HG02884 (cell line): ENCODE results near the gene AP4B1.

Source experiments
- ATAC-seq: cut with Tn5 transposase; IDR thresholded peaks from one replicate; pipeline ENCODE4 v1.9.1; 2021; ENCODE audit warnings: mild to moderate bottlenecking, moderate library complexity; ENCODE audit not compliant: unreplicated experiment

Gene AP4B1

DNA sequence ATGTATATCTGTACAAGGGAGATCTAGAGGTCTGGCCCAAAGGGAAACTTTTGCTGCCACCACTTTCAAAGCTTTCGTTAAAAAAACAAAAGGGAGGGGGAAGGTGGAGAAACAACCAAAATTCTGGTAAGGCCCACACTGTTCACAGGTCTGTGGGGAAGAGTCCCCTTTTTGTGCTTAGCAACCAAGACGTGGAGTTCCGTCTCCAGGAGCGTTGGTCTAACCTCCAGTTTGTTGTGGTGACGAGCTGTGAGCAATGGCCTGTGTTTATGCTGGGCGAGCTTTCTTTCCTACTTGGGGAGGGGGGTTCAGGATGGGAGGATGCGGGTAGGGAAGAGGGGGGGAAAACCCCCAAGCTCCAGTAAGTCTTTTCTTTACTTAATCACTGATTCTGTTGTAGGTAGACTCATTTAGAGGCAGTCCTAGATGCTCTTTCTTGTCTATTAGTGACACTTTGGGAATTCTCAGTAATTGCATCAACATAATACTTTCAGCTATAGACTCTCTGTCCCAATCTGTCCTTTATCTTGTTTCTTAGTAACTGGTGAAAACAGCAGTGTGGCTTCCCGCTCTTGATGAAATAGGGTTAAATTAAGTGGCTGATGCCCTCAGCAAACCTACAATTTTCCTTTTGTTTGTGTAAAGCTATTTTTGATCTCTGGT, 26.0 kb upstream of the AP4B1 start:
- peak; percentile 17 for ATAC-seq

DNA sequence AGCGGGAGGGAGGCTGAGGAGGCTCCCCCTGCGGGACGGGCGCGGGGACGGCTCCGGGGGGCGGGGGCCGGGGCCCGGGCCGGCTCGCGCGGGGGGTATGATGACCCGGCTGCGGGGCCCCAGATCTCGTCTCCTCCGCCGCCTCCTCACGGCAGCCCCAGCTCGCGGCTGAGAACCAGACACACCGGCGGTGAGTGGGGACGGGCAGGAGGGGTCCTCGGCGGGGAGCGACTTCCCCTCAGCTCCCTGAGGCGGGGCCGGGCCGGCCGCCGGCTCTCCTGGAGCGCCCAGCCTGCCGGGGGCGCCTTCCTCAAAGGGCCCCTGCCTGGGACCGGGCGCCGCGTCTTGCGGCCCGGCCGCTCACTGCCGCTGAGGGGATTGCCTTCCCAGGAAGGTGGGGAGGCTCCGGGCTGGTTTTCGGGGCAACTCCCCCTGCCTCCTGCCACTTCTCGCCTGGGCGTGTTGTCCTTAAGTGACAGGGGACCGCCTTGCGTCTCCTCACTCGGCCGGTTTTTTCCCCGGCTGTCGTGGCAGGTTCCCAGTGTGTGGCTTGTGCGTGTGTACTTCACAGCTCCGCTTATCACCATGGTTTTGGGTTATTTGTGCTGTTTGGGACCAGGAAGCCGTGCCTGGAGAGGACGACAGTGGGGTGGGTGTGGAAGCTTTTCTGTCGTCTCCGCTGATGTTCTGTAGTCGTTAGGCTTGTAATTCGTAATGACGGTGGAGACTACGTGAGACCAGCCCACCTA, 25.3 kb upstream of the AP4B1 start:
- peak; percentile 23 for ATAC-seq

DNA sequence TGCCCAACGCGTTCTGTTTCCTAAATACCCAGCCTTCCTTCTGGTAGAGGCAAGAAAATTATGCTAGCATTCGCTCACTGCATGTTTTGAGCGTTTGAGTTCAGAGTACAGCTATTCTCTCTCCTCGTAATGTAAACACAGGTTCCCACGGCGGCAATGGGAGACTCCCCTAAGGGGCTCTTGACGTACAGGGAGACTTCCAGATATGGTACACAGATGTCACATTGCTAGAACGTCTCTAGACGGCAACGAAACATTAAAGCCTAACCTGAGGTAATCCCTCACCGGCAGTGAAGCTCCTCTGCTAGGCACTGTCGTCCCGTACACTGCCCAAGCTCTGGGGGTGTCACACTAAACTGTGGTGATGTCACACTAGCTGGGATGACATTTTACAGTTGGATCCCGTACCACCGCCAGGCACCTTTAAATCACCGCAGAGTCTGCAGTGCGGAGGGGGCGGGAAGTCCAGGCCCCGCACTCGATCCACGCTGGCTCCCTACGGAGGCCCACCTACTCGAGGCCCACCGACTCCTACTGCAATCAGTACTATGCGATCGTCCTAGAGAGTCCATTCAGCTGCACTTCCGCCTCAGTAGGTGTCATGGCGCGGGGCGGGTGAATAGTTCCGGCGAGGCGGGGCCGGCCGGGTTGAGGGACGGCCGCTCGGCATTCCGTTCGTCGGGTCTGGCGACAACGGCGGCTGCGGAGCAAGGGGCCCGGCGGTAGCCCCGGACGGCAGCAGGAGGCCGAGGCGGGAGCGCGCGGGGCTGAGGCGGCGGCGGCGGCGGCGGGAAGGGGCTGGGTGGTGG, 24.5 kb upstream of the AP4B1 start, which contains the start of gene HIPK1:
Gene HIPK1 (plus strand): TSS at position 384 of the 809 bp plus-strand sequence.
- ATAC-seq = peak; percentile 67

DNA sequence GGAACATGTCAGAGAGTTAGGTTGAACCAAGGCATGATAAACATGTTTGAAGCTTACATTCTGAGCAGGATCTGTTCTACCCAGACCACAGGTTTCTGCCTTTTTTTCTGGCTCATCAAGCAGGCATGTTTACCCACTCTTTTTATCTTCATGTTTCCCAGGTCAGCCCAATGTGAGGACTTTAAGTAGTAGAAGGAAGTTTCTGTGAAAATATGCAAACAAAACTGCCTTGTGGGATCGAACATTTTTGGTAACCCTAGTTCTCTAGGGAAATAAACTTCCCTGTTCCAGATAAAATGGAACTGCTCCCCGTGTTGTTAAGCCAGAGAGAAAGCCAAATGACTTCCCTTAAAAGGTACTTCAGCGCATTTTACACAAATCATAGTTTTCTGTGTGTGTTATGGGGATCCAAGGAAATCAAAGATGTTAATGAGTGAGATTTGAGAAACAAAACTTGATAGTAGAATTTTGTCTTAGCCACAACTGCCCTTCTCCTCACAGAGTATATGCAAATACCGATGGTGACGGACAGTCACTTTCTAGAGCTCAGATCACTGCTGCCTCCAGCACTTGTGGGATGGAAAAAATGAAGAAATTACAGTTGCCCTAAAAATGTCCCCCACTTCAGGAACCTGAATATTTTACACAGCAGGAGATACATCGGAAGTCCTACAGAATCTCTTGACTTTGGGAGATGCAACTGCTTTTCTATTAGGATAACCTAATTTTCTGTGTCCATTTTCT, 23.8 kb upstream of the AP4B1 start:
- ATAC-seq = peak; percentile 24

DNA sequence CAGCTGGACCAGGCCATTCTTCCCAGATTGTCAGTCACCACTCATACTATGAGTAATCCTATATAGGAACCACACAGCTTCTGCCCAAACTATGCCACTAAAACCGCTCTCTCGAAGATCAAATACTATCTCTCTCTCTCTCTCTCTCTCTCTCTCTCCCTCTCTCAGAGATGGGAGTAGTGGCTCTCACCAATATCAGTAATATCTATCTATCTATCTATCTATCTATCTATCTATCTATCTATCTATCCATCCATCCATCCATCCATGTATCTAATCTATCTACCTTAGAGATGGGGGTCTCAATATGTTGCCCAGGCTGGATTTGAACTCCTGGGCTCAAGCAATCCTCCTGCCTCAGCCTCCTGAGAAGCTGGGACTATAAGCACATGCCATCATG, 19.9 kb upstream of the AP4B1 start:
- ATAC-seq = no peak

DNA sequence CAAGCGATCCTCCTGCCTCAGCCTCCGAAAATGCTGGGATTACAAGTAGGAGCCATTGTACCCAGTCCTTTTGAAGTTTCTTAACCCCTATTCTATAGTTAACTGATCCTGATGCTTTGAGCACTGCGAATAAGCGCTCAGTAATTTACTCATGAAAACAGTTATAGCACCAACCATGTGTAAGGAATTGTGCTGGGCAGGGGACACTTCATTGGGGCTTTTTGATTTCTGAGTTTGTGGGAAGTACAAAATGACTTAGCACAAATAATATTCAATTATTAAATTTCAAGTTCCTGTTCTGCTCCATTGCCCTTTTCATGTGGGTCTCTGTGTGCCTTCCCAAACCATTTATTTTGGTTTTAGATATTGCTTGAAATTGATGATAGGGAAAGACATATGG, 18.4 kb upstream of the AP4B1 start:
- ATAC-seq = no peak

DNA sequence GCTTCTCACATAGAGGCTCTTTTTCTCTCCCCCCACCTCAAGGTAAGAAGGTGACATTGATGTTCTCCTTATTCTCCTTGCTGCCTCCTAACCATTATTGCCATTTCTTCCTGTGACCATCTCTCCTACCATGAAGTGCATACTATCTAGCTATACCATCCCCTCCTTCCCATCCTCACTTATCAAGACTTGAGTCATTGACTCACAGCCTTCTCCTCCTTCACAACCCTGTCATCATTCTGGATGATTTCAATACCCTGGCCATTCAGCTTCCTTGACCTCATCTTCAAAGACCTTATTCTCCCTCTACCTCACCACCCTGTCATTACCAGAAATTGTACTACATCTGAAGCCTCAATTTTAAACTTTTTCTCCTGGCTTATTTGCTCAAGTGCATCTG, 13.6 kb upstream of the AP4B1 start:
- ATAC-seq = no peak

DNA sequence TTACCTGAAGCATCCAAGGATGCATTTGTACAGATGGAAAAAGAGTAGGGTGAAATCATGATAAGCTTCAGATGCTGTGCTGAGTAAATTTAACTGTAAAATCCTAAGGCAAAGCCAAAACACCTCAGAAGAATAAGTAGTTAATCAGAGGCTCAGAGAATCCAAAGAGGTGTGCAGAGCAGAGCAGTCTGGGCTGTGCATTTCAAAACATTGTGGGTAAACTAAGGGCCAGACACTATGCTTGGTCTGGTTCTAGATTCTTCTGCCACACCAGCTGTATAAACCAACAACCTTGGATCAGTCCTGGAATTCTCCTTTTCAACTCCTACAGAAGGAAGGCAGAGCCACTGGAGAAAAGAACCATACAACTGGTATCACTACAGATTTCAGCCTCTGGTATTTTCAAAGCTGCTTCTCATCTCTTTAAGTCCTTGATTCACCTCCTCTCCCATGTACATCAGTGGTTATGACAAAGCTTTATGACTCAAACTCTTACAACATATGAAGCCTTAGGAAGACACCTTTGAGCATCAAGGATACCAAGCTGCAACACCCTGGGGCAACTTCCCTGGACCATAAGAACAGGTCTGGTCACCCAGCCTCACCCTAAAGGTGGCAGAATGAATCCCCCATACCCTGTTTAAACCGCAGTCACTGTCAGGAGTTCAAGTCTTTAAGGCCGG, 12.9 kb upstream of the AP4B1 start:
- ATAC-seq = no peak

DNA sequence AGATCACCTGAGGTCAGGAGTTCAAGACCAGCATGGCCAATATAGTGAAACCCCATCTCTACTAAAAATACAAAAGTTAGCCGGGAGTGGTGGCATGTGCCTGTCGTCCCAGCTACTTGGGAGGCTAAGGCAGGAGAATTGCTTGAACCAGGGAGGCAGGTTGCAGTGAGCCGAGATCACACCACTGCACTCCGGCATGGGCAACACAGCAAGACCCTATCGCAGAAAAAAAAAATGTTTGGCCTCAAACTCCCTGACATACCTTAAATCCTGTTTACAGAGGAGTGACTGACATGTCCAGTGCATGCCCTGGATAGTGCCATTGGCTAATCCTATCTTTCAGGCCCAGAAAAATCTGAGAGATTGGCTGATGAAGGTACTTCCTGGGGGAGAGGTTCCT, 12.4 kb upstream of the AP4B1 start:
- ATAC-seq = no peak

DNA sequence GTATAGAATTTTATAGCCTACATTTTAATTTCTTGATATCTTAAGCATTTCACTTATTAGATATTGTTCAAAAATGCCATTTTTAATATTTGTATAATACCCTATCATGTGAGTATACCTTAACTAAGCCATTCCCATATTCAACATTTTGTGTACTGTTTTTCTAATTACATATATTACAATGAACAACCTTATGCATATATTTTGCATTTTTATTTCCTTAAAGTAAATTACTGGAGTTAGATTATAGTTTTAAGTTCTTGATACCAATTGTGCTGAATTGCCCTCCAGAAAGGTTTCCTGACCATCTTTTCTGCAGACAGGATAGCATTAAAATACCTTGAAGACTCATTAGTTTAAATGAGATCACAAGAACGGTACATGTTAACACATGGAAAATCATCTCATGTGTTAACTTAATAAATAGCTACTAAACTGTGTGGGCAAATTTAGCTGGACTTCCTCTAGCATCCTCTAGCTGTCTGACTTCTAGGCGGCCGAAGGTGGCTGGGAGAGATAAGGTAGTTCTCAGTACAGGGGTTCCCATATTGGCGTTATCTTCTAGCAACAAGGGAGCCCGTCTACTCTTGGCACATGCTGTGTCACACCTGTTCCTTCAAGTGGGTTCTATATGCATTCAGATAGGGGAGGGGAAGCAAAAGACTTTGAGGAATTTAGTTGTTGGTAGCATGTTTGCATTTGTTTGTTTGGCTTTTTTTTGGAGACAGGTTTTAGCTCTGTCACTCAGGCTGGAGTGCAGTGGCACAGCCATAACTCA, 9.5 kb upstream of the AP4B1 start:
- no peak for ATAC-seq

DNA sequence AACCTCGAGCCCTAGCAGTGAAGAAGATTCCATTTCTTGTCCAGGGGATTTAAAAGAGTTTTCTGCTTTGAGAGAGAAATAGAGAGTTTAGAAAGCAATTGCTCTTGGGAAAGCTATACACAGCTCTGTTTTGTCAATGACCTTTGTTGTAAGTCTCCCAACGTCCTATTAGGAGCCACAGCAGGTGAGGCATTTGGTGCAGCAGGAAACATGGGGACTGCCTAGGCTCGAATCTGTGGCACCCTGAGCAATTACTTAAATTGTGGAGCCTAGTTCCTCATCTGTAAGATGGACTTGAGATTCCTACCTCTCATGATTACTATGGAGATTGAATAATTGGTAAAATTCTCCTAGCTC, 8.7 kb upstream of the AP4B1 start:
- no peak for ATAC-seq

DNA sequence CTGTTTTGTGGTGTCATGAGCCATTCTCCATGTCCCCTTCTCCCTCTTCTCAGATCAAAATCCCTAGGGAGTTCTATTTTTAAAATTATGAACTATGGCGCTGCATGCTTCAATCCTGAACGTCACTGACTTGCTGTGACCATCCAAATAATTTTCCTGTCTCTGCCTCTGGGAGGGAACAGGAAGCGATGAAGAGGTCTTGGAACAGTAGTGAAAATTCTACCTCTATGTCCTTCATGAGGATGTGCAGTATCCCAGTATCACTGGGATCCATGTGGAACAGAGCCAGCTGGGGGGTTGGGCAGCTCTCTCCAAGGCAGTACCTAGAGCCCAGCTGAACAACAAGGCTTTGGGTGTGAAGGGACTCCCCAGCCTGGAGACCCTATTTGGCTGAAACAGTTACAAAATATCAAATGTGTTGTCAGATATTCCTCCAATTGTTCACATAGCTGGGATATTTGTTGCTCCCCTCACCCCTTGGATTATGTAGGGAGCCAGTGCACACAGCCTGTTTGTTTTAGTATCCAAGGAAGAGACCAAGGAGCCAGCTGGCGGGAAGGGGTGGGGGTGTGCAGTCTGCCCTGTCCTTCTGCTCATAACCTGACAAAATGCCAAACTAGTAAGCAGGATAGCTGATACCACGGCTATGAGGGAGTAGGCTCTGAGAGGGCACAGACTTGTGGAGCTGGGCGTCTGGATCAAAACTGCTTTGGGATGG, 8.2 kb upstream of the AP4B1 start:
- no peak for ATAC-seq

DNA sequence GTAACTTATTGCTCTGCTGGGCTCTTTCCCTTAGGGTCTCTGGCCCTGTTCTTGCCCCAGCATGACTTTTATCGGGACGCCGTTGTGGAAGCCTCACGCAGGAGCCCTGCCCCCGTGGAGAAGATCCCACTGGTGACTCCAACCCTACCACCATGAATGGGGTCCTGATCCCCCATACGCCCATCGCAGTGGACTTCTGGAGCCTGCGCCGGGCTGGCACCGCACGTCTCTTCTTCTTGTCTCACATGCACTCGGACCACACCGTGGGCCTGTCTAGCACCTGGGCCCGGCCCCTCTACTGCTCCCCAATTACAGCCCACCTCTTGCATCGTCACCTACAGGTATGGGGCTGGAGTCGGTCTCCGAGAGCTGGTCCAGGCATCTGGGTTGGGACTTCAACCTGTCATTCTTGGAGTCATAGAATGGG, 849 bp upstream of the AP4B1 start:
- ATAC-seq = no peak

DNA sequence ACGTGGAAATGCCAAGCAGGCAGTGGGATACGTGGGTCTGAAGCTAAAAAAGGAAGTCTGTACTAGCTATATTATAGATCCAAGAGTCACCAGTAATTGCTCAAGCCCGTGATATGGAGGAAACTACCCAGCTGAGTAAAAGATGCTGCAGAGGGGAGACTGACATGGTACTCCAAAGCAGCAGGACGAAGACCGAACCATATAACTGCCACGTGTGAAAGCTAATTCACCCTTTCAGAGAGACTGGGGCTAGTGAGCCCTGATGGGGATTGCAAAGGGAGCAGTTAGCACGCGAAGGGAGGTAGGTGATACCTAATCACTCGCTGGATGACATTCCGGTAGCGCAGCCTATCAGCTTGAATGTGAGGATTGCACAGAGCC, 316 bp downstream of the AP4B1 start:
- peak; percentile 27 for ATAC-seq

DNA sequence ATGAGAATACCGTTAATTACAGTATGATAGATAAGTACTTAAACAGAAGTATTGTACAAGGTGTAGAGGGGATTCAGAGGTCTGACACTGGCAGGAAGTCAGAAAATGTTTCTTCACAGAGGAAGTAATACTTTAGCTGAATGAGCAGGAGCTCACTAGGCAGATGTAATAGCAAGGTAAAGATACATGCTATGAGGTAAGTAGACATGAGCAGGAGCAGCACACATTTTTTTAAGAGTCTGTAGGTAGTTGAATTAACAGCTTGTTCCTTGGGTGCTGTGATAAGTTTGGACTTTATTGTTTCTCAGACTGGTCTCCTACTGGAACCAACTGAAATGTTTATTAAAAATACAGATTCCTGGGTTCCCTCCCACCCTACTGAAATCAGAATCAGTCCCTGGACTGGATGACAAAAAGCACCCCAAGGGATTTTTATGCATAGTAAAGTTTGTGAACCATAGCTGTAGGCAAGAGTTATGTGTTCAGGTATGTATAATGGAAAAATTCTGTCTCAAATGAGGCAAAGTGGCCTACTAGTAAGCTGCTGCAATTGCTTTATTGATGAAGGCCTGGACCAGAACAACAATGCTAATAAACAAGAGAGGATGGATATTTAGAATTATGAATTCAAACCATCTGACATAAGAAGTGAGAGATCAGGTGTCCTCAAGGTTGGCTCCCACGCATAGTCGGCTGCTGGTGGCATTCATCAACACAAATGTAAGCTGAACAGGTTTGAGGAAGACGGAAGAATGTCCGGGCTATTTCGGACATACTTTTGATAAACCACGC, 902 bp downstream of the AP4B1 start:
- ATAC-seq = no peak

DNA sequence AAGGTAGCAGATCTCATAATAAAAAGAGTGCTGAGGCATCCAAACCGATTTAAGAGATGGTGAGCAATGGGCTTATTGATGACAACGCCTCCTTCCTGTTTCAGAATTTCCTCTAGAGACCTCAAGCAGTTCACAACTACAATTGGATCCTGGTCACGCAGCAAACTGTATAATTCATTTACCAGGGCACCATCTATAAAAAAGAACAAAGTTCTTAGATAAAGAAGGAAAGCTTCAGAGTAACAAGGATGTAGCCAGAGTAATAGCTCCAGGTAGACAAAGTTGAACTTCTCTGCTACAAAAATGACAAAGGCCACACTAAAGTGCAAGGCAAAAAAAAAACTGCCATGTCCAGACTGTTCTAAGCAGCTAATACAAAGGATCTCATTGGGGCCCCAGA, 3.4 kb downstream of the AP4B1 start:
- no peak for ATAC-seq

DNA sequence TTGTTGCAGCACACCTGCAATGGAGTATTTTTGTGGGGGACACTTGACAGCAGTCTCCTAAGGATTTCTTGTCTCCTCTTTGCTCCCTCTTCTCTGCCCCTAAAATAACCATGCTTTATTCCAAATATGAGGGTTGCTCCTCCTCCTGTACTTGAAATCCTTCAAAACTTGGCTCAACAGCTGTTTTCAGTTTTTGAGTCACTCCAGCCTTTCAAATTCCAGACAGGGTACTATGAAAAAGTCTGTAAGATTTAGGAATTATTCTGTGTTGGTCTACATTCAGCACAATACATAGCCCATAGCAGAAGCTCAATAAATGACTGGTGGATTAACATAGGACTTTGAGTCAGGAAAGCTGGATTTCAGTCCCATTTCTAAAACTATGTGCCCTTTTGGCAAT, 5.5 kb downstream of the AP4B1 start:
- no peak for ATAC-seq

DNA sequence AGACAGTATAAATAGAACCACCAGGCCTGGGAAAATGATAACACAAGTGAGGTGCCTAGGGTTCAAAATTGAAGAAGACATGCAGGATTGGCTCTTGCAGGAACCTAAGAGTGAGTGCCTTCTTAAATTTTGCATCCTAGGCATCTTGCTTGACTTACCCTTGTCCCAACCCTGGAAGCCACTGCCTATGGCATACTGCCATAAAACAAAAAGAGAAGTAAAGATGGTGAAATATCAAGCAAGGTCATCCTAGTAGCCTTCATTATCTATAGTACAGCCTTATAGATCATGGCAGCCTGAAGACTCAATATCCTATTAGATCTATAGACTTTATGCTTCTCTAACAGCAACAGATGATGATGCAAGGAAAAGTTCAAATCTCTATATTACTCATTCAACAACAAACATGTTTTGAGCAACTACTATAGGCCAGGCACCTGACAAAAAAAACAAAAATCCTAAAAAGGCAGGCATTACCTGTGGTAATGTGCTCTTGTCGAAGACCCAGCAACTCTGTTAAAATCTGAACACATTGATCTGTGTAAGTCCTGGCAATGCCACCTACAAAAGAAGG, 6.3 kb downstream of the AP4B1 start:
- no peak for ATAC-seq
